IPS-15b (cell line): ENCODE data around the gene AKR7A3.
"Not testable (repeated sequence)": the region's sequence is repeated elsewhere in the genome, so short reads cannot be mapped to it uniquely, and the experiment has no call there.

Experiments used
- H3K27me3 ChIP-seq: one replicate; pipeline ENCODE4 v1.6.1; 2013; ENCODE audit warnings: low read length; ENCODE audit not compliant: control insufficient read depth, insufficient read depth
- H3K36me3 ChIP-seq: one replicate; pipeline ENCODE4 v1.6.1; 2013; ENCODE audit warnings: low read length; ENCODE audit not compliant: control insufficient read depth, insufficient read depth
- H3K4me1 ChIP-seq: one replicate; pipeline ENCODE4 v1.6.1; 2013; ENCODE audit warnings: mild to moderate bottlenecking, low read length; ENCODE audit not compliant: control insufficient read depth, insufficient read depth
- H3K4me3 ChIP-seq: one replicate; pipeline ENCODE4 v1.5.1; 2013; ENCODE audit warnings: low read depth, low read length
- H3K9ac ChIP-seq: one replicate; pipeline ENCODE4 v1.6.1; 2013; ENCODE audit warnings: low read depth, mild to moderate bottlenecking, low read length
- H3K9me3 ChIP-seq: one replicate; pipeline ENCODE4 v1.6.1; 2013; ENCODE audit warnings: mild to moderate bottlenecking, low read length; ENCODE audit not compliant: control insufficient read depth, insufficient read depth

The AKR7A3 gene

DNA sequence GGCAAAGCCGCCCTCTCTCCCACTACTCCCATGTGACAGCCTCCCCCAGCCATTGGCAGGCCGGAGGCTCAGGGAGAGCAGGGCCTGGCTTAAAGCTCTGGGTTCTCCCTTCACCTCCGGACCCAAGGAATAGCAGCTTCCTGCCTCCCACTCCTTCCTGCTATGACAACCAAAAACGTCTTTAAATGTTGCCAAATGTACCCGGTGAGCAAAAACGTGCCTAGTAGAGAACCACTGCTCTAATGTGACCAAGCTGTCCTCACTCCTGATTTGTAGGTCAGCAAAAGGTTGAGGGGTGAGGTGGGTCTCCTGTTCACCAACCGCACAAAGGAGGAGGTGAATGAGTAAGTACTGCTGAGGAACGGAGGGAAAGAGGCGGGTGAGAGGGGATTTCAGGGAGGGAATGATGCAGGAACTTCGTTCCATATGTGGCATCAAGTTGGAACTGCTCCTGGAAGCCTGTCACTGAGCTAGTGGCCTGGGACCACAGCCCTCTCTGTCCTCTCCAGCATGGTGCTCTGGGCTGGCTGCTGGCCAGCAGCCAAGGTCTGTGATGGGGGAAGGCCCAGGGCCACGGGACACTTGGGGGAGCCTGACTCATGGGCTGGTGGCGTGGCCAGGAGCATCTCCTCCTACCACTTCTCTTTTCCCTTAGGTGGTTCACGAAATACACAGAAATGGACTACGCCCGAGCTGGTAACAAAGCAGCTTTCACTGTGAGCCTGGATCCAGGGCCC is 31.2 kb downstream of the AKR7A3 start:
- H3K4me3 ChIP-seq, result no peak overlapping the region
- peaks cover 56% of the 10 kb centered on the region for H3K36me3 ChIP-seq
- peaks cover 8% of the 10 kb centered on the region for H3K4me1 ChIP-seq
- no peak overlapping the region for H3K9ac ChIP-seq
- H3K27me3 ChIP-seq, result no peaks in the 10 kb centered on the region
- no peaks in the 10 kb centered on the region for H3K9me3 ChIP-seq

DNA sequence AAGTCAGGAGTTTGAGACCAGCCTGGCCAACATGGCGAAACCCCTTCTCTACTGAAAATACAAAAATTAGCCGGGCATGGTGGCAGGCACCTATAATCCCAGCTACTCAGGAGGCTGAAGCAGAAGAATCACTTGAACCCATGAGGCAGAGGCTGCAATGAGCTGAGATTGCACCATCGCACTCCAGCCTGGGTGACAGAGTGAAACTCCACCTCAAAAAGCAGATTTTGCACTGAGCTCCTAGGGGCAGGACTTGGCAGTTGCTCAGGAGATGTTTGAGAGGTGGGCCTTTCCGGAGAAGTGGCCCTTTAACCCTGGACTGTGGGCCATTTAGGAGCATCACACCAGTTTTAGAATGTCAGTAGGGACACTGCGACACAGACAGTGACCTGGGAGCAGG is 32.3 kb downstream of the AKR7A3 start:
- H3K27me3 ChIP-seq, H3K9me3 ChIP-seq, H3K4me1 ChIP-seq, H3K9ac ChIP-seq, H3K4me3 ChIP-seq: not testable (repeated sequence)
- peaks cover 56% of the 10 kb centered on the region for H3K36me3 ChIP-seq

DNA sequence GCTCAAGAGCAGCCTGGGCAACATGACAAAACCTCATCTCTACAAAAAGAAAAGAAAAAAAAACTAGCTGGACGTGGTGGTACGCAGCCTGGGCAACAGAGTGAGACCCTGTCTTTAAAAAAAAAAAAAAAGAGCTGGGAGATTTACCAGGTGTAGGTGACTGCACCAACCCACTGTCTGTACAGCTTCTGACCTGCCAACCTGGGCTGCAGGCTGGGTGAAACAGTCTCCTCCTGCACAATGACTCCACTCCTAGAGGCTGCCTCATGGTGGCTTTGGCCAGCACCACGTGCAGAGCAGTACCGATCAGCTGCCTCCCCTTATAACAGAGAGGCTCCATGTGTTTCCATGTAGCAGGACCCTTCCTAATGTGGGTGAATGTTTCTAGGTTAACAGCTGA is 33.3 kb downstream of the AKR7A3 start:
- Histone ChIP-seq H3K27me3 (no peaks in the 10 kb centered on the region), H3K4me1 (peaks cover 10% of the 10 kb centered on the region), H3K9ac (no peak overlapping the region), H3K9me3 (no peaks in the 10 kb centered on the region), H3K4me3 (no peak overlapping the region), H3K36me3 (peaks cover 50% of the 10 kb centered on the region)

DNA sequence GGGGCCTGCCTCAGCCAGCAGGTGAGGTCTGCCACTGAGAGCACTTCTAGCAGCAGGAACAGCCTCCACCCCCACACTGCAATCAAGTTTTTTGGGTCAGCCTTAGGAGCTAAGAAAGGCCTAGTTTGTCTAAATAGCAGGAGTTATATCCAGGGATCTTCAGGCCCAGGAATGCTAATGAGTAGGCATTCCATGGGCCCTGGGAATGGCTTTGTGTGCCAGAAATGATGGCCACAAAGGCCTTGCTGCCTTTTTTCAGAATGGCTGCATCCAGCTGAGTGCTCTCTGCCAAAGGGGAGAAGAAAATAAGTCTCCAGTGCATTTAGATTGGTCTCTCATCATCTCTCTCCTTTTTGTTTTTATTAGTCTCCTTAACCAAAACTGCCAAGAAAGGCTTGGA is 34.2 kb downstream of the AKR7A3 start:
- Histone ChIP-seq H3K27me3 (no peaks in the 10 kb centered on the region), H3K9me3 (no peaks in the 10 kb centered on the region), H3K36me3 (peaks cover 43% of the 10 kb centered on the region), H3K4me1 (peaks cover 13% of the 10 kb centered on the region), H3K9ac (no peak overlapping the region), H3K4me3 (no peak overlapping the region)

DNA sequence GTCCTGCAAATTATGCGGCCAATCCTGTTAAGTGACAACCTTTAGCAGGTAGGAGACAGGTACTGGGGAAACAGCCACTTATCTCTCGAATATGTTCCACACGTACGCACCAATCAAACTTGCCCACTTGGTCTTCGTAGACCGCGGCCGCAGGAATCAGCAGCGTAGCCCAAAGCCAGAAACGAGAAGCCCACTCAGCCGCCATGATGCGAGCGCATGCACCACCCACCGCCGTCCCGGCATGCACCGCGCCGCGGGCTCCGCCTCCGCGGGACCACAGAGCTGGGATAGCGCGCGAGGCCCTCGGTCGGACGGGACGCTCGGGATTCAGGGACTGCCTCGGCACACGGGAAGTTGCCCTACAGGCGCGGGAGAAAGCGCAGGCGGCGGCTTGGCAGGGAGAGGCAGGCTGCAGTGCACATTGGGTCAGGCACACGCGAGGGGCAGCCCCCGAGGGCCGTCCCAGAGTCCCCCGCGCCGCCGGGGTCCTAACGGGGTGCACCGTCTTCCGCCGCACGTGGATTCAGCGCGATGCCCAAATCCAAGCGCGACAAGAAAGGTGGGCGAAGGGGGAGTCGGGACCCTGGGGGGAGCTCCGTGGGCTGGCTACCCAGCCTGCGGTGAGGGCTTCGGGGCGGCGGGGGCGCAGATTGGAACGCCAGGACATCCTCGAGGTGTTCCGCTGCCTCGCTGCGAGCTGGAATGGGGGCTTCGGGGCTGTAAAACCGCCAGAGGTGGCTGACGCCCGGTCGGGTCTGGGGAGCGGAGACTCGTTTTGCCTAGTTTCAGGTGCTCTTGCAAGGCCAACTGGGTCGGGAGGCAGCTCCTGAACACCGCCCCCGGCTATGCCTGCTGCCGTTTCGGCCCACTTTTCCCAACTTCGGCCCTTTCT is 37.0 kb downstream of the AKR7A3 start, which contains the start of the genes EMC1 and MRTO4:
TSS of gene EMC1 (minus strand) at position 220 of the 892 bp plus-strand sequence. CDS start at position 205, 15 bp downstream.
TSS of gene MRTO4 (plus strand) at position 501 of the 892 bp plus-strand sequence. CDS start at position 532, 31 bp downstream.
- Histone ChIP-seq H3K4me1 (peaks cover 13% of the 10 kb centered on the region), H3K4me3 (peak within 1 kb of the TSS; percentile 86), H3K27me3 (no peaks in the 10 kb centered on the region), H3K9ac (peak within 1 kb of the TSS; percentile 92), H3K36me3 (peaks cover 17% of the 10 kb centered on the region), H3K9me3 (no peaks in the 10 kb centered on the region)

DNA sequence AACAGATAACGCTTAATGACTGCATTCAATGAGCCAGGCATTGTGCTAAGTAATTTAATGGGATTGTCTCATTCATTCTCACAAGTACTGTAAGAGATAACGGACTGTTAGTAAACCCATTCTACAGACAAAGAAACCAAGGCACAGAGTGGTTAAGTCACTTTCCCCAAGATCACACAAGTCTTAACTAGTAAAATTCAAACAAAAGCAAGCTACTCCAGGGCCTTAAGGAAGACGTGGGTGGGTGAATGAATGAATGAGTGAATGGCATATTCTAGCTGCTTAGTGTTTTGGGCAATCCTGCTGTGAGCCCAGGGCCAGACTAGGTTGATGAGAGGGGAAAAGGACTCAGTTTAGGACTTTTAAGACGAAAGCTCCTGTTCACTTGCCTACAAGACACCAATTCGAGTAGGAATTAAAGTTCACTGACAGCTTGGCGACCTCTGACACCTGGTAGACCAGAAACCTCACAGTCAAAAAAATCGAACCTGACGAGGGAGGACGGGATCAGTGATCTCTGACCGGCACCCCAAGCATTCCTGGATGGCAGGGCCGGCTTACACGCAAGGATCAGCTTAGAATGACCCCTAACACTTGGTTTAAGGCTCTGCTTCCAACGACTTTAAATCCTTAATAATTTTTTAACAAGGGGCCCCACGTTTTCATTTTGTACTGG is 37.8 kb downstream of the AKR7A3 start:
- peak overlapping the region; percentile 92 for H3K9ac ChIP-seq
- H3K9me3 ChIP-seq, result no peaks in the 10 kb centered on the region
- H3K4me3 ChIP-seq, result peak overlapping the region; percentile 86
- peaks cover 13% of the 10 kb centered on the region for H3K4me1 ChIP-seq
- H3K36me3 ChIP-seq, result peaks cover 11% of the 10 kb centered on the region
- H3K27me3 ChIP-seq, result no peaks in the 10 kb centered on the region

DNA sequence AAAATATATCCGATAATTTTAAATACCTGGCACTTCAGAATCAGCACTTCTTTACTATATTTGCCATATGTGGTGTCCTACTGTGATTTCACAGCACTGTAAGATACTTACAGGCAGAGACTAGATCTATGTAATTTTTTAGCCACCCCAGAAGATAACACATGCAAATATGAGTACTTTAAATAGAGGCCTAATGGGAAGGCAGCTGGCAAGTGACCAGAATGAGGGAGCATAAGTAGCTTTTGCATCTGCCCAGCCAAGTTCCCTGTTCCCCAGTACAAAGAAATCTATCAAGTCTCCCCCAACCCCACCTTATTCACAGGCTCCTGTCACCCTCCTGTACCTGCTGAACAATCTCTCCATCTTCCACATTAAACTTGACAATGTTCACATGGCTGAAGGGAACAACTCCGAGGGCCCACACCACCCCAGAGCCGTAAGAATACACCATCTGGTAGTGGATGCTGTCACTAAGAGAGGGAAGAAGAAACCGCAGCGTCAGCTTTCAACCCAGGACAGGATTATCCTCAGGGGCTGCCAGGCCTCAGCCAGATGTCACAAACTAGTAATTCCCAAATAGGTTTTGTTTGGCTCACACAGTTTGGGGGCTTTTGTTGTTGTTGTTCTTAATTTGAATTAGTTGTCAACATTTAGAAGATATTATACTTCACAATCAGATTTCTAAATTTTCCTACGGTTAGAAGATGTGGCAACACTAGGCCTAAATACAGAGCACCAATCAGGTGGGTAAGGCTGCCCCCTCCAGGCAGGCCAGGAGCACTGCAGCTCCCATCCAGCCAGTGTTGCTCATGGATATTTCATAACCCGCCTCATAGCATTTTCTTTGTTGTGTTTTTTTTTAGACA is 47.7 kb downstream of the AKR7A3 start:
- H3K4me3 ChIP-seq, result no peak overlapping the region
- no peaks in the 10 kb centered on the region for H3K27me3 ChIP-seq
- H3K4me1 ChIP-seq, result no peaks in the 10 kb centered on the region
- peaks cover 61% of the 10 kb centered on the region for H3K36me3 ChIP-seq
- no peaks in the 10 kb centered on the region for H3K9me3 ChIP-seq
- H3K9ac ChIP-seq, result no peak overlapping the region

DNA sequence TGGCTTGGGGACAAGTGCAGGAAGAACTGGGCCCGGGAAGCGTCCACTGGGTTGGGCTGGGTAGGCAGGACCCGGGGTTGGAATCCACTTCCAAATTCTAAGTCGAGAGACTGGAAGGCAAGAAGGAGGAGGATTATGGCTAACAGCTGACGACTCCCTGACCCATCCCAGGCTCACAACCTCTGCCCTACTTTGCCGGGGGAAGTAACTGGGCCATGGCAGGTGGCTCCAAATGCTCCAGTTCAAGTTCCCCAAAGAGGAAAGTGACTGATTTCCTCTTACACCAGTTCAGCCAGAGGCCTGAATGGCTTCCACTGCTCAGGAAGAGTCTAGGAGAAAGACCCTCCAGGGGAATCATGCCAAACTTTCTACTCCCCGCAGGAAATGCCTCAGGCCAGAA is 48.7 kb downstream of the AKR7A3 start:
- Histone ChIP-seq H3K4me1 (no peaks in the 10 kb centered on the region), H3K36me3 (peaks cover 65% of the 10 kb centered on the region), H3K27me3 (no peaks in the 10 kb centered on the region), H3K9me3 (no peaks in the 10 kb centered on the region), H3K9ac (no peak overlapping the region), H3K4me3 (no peak overlapping the region)

DNA sequence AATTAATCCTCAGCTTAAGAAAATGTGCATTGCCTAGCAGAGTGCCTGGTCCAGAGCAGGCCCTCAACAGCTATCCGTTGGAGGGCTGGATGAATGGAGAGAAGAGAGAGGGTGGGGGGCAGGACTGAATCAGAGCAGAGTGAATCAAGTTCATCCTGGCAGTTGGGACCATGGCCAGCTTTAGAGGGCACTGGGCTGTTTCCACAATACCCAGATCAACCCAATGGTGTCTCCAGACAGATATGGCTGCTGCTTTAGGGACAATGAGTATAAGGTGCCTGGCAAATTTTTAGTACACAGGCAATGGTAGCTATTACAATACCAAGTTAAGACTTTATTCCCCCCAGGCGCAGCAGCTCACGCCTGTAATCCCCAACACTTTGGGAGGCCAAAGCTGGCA is 54.3 kb downstream of the AKR7A3 start:
- H3K4me1 ChIP-seq, result no peaks in the 10 kb centered on the region
- no peak overlapping the region for H3K4me3 ChIP-seq
- H3K9me3 ChIP-seq, result no peaks in the 10 kb centered on the region
- H3K9ac ChIP-seq, result no peak overlapping the region
- H3K36me3 ChIP-seq, result peaks cover 61% of the 10 kb centered on the region
- H3K27me3 ChIP-seq, result no peaks in the 10 kb centered on the region
